ENCODE data around the gene LBHD2.

The LBHD2 gene

DNA sequence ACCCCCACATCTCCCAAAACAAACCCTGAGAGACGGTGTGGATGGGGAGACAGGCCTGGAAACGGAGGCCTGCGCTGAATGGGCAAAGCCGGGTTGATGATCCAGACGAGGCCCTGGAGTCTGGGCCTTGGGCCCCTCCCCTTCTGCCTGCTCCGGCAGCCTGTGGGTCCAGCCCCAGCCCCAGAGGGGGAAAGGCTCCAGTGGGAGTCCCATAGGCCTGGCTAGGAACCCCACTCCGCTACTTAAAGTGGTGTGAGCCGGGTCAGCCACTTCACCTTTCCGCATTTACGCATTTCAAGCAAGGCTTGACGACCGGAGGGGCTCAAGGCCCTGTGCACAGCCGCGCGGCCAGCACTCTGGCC lies 38.6 kb downstream of the LBHD2 start:
- no peak for DNase-seq

DNA sequence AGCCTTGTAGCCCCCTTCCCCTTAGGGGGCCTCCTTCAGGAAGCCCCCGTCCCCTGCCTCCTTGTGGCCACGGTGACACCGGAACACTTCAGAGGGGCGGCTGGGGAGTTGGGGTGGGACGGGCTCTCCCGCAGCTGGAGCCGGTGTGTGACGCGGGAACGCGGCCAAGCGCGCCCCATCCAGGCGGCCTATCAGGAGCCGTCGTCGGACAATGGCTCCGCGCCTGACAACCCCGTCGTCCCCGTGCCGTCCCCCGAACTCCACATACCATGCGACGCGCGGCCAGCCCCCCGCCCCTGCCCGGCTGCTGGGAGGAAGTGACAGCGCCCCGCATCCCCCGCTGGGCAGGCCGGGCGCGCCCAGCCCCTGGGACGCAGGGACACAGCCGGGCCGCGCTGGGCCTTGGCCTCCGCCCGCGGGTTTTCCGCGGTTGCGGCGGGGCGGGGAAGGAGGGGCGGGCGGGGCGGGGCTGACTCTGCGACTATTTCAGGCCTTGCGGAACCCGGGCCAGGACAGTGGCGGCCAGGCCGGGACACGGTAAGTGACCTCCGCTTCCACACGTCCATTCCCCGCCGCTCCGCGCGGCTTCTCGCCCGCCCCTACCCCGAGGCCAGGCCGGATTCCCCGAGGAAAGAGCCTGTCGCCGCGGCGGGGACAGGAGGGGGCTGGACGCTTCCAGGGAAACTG lies 39.1 kb downstream of the LBHD2 start, which contains the start of gene TNFAIP2:
Gene TNFAIP2 (plus strand): TSS at position 515 of the 687 bp plus-strand sequence. CDS start 2,997 bp downstream, outside the sequence.
- peak; percentile 52 for DNase-seq

DNA sequence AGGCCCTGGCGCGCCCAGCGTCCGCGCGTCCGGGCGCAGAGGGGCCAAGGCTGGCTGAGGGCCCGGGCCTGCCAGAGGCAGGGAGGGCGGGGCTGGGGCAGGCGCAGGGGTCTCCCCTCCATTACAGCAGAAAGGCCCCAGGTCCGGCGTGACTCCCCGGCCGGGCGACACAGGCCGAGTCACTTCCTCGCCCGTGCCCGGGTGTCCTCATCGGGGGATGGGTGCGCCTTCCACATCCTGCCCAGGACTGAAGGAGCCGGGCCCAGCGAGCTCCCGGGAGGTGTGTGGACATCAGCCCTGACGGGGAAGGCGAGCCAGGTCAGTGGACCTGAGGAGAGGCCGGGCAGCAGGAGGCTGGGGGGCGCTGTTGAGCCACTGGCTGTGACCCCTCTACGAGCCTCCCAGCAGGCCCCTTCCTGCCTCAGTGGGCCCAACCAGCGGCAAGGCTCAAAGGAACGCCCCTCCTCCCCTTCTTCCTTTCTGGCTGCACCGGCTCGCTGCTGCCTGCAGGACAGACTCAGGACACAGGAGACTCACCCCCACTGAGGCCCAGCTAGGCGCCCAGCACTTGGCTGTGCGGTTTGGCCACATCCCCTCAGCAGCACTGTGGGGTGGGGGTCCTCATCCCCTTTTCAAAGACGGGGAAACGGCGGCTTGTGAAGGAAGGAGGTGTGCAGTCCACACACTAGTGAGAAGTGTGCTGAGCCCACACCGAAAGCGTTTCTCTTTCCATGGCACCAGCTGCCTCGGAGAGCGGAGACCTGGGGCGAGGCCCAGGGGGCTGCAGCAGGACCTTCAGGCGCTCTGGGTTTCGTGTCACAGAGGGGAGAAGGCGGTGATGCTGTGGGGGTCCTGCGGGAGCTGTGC lies 39.9 kb downstream of the LBHD2 start:
- no peak for DNase-seq

- no peak for DNase-seq
Measured at GRCh38 chr14:103124501-103125001, 40.5 kb downstream of the LBHD2 start.

GRCh38 chr14:103125098-103126070 lies 41.4 kb downstream of the LBHD2 start:
- no peak for DNase-seq

- DNase-seq: no peak
Measured at GRCh38 chr14:103126088-103126872, 42.3 kb downstream of the LBHD2 start.

DNA sequence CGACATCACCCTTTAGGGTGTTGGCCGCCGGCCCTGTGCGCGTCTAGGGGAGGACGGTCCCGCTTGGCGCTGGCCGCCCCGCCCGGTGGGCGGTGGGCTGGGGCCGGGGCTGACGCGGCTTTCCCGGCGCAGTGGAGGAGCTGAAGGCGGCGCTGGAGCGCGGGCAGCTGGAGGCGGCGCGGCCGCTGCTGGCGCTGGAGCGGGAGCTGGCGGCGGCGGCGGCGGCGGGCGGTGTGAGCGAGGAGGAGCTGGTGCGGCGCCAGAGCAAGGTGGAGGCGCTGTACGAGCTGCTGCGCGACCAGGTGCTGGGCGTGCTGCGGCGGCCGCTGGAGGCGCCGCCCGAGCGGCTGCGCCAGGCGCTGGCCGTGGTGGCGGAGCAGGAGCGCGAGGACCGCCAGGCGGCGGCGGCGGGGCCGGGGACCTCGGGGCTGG lies 42.9 kb downstream of the LBHD2 start:
- no peak for DNase-seq

DNA sequence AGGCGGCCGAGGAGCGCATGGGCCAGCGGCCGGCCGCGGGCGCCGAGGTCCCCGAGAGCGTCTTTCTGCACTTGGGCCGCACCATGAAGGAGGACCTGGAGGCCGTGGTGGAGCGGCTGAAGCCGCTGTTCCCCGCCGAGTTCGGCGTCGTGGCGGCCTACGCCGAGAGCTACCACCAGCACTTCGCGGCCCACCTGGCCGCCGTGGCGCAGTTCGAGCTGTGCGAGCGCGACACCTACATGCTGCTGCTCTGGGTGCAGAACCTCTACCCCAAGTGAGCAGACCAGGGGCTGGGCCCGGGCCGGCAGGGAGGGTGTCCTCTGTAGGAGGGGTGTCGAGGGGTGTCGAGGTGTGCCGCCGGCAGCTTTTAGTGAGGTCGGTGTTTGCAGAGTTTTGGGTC lies 43.3 kb downstream of the LBHD2 start:
- DNase-seq: no peak

DNA sequence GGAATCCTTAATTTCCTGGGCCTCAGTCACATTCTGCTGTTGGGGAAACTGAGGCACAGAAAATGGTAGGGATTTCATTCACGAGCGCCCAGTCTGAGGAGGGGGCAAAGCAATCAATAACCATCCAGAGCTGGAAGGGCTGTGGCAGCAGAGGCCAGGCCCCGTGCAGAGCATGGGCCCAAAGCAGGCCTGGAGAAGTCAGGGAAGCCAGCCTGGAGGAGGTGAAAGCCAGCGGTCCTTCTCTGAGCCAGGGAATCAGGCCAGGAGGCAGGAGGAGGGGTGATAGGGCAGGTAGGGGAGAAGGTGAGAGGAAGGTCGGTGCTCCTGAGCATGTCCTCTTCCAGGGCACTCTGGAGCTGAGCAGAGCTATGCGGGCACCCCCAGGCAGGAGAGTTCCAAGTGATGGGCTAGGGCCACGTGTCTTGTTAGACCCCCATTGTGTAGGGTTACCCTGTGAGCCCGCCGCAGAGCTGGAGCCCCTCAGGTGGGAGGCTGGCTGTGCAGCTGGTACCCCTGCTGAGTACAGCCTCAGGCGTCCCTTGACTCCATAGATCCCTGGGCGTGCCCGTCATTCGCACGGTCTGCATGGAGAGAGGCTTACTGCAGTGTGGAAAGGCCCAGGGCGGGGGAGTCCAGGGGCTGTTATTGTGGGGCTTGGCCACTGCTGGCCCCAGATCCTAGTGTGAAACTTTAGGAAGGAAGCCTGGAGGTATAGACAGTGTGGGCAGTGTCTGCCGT lies 44.0 kb downstream of the LBHD2 start:
- no peak for DNase-seq

DNA sequence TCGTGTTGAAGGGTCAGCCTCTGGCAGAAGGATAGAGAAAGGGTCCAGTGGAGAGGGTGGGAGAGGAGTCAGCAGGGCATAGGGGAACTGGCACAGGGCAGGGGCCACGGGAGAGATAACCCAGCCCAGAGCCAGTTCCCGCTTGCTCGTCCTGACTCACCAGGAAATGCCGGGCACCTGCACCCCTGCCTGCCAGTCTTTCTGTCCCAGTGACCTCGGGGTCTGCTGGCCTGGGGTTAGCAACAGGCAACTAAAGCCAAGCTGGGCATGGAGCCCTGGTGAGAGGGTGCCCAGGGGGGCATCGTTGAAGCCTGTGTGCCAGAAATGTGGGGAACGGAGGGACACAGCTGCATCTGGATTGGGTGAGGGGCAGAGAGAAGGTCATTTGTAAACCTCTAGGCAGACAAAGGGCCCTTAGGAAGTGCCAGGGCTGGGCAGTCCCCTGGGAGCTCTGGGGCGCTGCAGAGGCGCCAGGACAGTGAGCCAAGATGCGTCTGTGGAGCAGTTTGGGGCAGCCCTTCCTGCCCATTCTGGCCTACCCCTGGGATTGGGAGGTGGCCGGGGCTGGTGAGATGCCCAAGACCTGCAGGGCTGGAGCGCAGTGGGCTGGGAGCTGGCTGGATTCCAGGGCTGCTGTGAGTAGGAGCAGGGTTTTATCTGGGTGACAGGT lies 44.8 kb downstream of the LBHD2 start:
- no peak for DNase-seq

DNA sequence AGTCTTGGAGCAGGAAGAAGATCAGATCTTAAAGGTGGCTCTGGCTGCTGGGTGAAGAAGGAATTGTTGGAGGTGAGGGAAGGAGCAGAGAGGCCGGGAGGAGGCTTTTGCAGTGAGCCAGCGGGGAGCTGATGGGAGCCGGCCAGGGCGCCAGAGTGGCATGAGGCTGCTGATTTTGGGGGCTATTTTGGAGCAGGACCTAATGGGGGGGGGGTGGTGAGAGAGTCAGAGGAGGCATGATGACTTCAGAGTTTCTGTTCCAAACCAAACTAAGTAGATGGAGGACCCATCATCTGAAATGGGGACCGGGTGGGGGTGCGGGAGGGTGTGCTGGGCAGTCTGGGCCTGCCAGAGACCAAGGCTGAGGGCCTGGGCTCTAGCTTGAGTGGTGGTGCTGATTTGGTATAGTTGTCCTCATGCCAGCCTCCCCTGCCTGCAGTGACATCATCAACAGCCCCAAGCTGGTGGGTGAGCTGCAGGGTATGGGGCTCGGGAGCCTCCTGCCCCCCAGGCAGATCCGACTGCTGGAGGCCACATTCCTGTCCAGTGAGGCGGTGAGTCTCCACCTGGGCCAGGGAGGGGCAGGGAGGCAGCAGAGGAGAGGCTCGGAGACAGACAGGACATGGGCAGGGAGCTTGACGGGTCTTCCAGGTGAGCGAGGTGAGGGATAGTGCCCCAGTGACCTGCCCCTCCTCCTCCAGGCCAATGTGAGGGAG lies 45.4 kb downstream of the LBHD2 start:
- DNase-seq: no peak

DNA sequence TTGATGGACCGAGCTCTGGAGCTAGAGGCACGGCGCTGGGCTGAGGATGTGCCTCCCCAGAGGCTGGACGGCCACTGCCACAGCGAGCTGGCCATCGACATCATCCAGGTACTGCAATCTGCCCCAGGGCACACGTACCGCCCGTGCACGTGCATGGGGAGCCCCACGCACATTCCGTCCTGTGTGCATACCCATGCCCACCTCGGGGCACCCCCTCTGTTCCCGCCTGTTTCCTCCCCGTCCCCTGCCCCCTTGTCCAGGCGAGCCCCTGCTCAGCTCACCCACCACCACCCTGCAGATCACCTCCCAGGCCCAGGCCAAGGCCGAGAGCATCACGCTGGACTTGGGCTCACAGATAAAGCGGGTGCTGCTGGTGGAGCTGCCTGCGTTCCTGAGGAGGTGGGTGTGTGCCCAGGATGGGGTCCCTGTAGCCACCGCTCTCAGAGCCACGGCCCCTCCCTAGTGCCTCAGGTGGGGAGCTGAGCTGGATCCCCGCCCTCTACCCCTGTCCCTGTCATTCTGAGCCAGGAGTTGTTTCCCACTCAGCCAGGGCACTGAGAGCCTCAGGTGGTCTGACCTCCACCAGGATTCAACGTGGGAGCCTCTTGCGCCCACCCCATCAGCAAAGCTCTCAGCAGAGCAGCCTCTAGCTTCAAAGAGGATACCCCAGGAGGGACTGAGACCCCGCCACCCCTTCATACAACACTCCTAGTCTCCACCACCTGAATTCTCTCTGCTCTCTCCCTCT lies 46.2 kb downstream of the LBHD2 start:
- DNase-seq: no peak

DNA sequence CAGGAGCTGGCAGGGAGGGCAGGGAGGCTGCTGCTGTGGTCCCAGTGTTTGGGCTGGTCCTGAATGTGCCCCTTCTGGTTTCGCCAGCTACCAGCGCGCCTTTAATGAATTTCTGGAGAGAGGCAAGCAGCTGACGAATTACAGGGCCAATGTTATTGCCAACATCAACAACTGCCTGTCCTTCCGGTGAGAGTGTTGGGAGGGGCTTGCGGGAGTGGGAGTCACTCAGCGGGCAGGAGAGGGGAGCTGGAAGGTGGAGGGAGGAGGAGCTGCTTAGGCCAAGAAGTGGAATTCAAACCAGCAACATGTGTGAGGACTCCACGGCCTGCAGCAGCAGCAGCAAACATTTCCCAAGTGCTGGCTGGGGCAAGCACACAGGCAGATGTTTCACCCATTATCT lies 47.0 kb downstream of the LBHD2 start:
- DNase-seq: no peak

GRCh38 chr14:103131580-103131979 lies 47.6 kb downstream of the LBHD2 start:
- no peak for DNase-seq

DNA sequence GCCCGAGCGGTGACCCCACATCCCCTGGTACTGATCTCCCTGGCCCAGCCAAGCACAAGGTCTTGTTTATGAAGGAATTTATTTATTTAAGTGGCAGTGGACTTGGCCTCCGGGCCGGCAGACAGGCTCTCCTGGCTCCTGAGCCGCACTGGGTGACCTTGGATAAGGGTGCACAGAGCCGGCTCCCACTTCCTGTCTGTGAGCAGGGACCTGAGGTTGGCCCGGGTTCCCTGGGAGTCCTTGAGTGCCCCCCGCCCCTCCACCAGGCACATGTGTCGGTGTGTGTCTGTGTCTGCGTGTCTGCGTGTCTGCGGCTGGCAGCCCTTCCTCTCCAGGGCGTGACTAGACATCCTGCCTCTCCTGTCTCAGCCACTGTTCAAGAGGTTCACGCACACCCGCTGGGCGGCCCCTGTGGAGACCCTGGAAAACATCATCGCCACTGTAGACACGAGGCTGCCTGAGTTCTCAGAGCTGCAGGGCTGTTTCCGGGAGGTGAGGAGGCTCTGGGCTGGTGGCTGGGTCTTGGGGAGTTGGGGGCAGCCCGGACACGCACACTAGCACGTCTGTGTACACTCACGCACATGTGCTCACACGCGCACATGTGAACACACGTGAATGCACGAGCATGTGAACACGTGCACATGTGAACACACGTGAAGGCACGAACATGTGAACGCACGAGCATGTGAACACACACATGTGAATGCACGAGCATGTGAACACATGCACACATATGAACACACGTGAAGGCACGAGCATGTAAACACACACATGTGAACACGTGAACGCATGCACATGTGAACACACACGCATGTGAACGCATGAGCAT lies 48.6 kb downstream of the LBHD2 start:
- DNase-seq: no peak

- no peak for DNase-seq
Measured at GRCh38 chr14:103133210-103134140, 49.5 kb downstream of the LBHD2 start.

GRCh38 chr14:103134405-103134804 lies 50.4 kb downstream of the LBHD2 start:
- DNase-seq: no peak
